HepG2 (cell line): ENCODE data around the gene RHOV. TPM values are rescaled to one million over a fixed set of nuclear protein-coding genes. Genes with fewer than 3 reads are reported as not detected.

Source experiments
- AGO1 ChIP-seq: fragments of 200-400 bp; formaldehyde crosslinking; IDR thresholded peaks from 2 replicates; pipeline ENCODE4 v1.6.1; 2017; ENCODE audit warnings: mild to moderate bottlenecking, low read depth, low read length, moderate library complexity; ENCODE audit not compliant: poor library complexity, severe bottlenecking
- BRD4 ChIP-seq: sonication (generic); formaldehyde crosslinking; IDR thresholded peaks from 2 replicates; pipeline ENCODE4 v1.4.0; 2020; ENCODE audit warnings: missing genetic modification reagents
- CC2D1A ChIP-seq: sonication (generic); formaldehyde crosslinking; IDR thresholded peaks from 2 replicates; pipeline ENCODE4 v1.8.1; 2023; ENCODE audit warnings: mild to moderate bottlenecking, missing genetic modification reagents
- EEA1 ChIP-seq: sonication (generic); formaldehyde crosslinking; IDR thresholded peaks from 2 replicates; pipeline ENCODE4 v1.5.1; 2020; ENCODE audit warnings: mild to moderate bottlenecking, missing genetic modification reagents, borderline replicate concordance
- HOXA5 ChIP-seq: sonication (generic); formaldehyde crosslinking; IDR thresholded peaks from 2 replicates; pipeline ENCODE4 v1.4.0; 2020; ENCODE audit warnings: missing genetic modification reagents
- KDM1A ChIP-seq: IDR thresholded peaks from 2 replicates; pipeline ENCODE4 v1.6.1; 2016; ENCODE audit warnings: missing compliant biosample characterization
- MAFK ChIP-seq, 2 experiments: IDR thresholded peaks in 1 of 2; conservative IDR thresholded peaks in 1 of 2; 2 replicates each; pipeline ENCODE4 v1.6.1; 2011; ENCODE audit warnings: improper control_type of control experiment in 2 of 2, low read length in 2 of 2
- MBNL3 ChIP-seq: fragments of 250-450 bp; sonication (Bioruptor Pico); conservative IDR thresholded peaks from 2 replicates; pipeline ENCODE4 v1.8.0; 2022; ENCODE audit warnings: mild to moderate bottlenecking, inconsistent platforms
- PLRG1 ChIP-seq: fragments of 450-650 bp; conservative IDR thresholded peaks from 2 replicates; pipeline ENCODE4 v1.6.1; 2016
- REPIN1 ChIP-seq: sonication (generic); formaldehyde crosslinking; IDR thresholded peaks from 2 replicates; pipeline ENCODE4 v1.8.0; 2022; ENCODE audit warnings: missing genetic modification reagents, low read depth, mild to moderate bottlenecking, borderline replicate concordance
- TBX2 ChIP-seq: sonication (generic); formaldehyde crosslinking; IDR thresholded peaks from 2 replicates; pipeline ENCODE4 v1.5.0; 2020; ENCODE audit warnings: missing genetic modification reagents, mild to moderate bottlenecking, borderline replicate concordance
- ZBTB7B ChIP-seq: sonication (generic); formaldehyde crosslinking; IDR thresholded peaks from 2 replicates; pipeline ENCODE4 v1.4.0; 2020; ENCODE audit warnings: missing genetic modification reagents
- ZNF24 ChIP-seq: fragments of 450-650 bp; IDR thresholded peaks from 2 replicates; pipeline ENCODE4 v1.6.1; 2017; ENCODE audit warnings: antibody characterized with exemption, mild to moderate bottlenecking
- ZNF34 ChIP-seq: sonication (generic); formaldehyde crosslinking; IDR thresholded peaks from 2 replicates; pipeline ENCODE4 v1.4.0; 2020; ENCODE audit warnings: mild to moderate bottlenecking, missing genetic modification reagents, borderline replicate concordance
- ZNF556 ChIP-seq: sonication (generic); formaldehyde crosslinking; IDR thresholded peaks from 2 replicates; pipeline ENCODE4 v1.4.0; 2020; ENCODE audit warnings: mild to moderate bottlenecking, missing genetic modification reagents, borderline replicate concordance
- ZNF616 ChIP-seq: sonication (generic); formaldehyde crosslinking; IDR thresholded peaks from 2 replicates; pipeline ENCODE4 v1.5.0; 2020; ENCODE audit warnings: low read depth, mild to moderate bottlenecking, missing genetic modification reagents
- polyA plus RNA-seq, 8 experiments: library from polyadenylated mRNA; depleted of rRNA in 3 of 8; stranded (reverse) in 7 of 8; unstranded in 1 of 8; fragments of >200 nt; fragmentation: Illumina TruSeq in 4 of 8; extraction: Trizol in 4 of 8; gene quantifications; 2 replicates each; pipeline versions ENCODE4 v1.2.1 to v1.2.3, GENCODE V29; 2011 to 2016; ENCODE audit warnings: low read depth in 4 of 8, missing spikeins in 1 of 8, mixed read lengths in 1 of 8; ENCODE audit not compliant: insufficient read depth in 1 of 8
- total RNA-seq, 5 experiments: library from RNA; depleted of rRNA; stranded (reverse); fragments of >200 nt; fragmentation: Illumina TruSeq; extraction: Trizol; gene quantifications; 2 replicates each; pipeline ENCODE4 v1.2.3, GENCODE V29; 2016; ENCODE audit warnings: low read depth in 1 of 5
- TF ChIP-seq, protein P1 (sequence below): sonication (generic); formaldehyde crosslinking; IDR thresholded peaks from 2 replicates; pipeline ENCODE4 v1.4.0; 2020; ENCODE audit warnings: mild to moderate bottlenecking, low read depth, missing genetic modification reagents
- TF ChIP-seq, protein P2 (sequence below): sonication (generic); formaldehyde crosslinking; conservative IDR thresholded peaks from 2 replicates; pipeline ENCODE4 v1.8.0; 2022; ENCODE audit warnings: missing genetic modification reagents
- TF ChIP-seq, protein P3 (sequence below): sonication (generic); formaldehyde crosslinking; IDR thresholded peaks from 2 replicates; pipeline ENCODE4 v1.9.0; 2021; ENCODE audit warnings: missing genetic modification reagents, borderline replicate concordance
- TF ChIP-seq, protein P4 (sequence below): conservative IDR thresholded peaks from 2 replicates; pipeline ENCODE4 v1.6.1; 2018; ENCODE audit warnings: missing genetic modification reagents
- TF ChIP-seq, protein P5 (sequence below): sonication (generic); formaldehyde crosslinking; IDR thresholded peaks from 2 replicates; pipeline ENCODE4 v1.5.1; 2020; ENCODE audit warnings: missing genetic modification reagents, mild to moderate bottlenecking, borderline replicate concordance

Gene RHOV
- total and polyA plus RNA-seq, 2 of the 13 experiments (the other 11 are each of a cell fraction or from before 2014, with no cell fraction given): 0.17 to 0.18 TPM

DNA sequence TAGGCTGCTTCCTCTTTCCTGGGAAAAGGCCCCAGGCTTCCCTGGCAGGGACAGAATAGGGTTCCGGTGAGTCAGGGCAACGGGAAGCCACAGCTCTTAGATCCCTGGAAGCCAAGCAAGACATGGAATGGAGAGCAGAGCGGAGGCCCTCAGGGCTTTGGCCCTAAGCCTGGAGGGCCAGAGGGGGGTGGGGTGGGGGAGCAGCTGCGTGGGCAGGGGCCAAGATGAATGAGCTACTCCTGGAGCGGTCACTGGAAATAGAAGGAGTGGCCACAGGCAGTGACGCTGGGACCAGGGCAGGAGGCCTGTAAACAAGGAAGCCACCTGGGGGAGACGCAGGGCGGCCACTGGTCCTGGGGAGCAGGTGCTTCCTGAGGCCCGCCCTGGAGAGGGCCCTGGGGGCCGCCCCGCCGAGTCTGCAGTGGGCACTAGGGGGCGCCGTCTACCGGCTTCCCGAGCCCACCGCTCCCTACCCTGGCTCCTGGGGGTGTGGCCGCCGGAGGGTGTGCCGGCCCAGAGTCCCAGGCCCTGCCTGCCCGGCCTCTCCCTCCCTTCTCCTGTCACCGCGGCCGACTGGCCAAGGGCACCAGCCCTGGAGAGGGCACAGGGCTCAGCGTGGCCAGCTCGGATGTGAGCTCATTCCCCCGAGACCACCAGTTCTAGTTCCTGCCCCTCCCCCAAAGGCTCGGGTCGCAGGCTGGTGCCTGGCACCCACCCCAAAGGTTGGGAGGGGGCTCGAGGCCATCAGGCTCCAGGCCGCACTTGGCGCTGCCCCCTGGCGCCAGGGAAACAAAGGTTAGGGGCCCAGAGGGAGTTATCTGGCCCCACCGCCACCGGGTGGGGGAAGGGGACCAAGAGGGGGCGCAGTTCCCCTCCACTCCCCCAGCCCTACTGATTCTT, 32.3 kb upstream of the RHOV start (continued):
- TF ChIP-seq, protein P1, sequence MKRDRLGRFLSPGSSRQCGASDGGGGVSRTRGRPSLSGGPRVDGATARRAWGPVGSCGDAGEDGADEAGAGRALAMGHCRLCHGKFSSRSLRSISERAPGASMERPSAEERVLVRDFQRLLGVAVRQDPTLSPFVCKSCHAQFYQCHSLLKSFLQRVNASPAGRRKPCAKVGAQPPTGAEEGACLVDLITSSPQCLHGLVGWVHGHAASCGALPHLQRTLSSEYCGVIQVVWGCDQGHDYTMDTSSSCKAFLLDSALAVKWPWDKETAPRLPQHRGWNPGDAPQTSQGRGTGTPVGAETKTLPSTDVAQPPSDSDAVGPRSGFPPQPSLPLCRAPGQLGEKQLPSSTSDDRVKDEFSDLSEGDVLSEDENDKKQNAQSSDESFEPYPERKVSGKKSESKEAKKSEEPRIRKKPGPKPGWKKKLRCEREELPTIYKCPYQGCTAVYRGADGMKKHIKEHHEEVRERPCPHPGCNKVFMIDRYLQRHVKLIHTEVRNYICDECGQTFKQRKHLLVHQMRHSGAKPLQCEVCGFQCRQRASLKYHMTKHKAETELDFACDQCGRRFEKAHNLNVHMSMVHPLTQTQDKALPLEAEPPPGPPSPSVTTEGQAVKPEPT (CRISPR knock-in tag): no peak
- TF ChIP-seq, protein P2, sequence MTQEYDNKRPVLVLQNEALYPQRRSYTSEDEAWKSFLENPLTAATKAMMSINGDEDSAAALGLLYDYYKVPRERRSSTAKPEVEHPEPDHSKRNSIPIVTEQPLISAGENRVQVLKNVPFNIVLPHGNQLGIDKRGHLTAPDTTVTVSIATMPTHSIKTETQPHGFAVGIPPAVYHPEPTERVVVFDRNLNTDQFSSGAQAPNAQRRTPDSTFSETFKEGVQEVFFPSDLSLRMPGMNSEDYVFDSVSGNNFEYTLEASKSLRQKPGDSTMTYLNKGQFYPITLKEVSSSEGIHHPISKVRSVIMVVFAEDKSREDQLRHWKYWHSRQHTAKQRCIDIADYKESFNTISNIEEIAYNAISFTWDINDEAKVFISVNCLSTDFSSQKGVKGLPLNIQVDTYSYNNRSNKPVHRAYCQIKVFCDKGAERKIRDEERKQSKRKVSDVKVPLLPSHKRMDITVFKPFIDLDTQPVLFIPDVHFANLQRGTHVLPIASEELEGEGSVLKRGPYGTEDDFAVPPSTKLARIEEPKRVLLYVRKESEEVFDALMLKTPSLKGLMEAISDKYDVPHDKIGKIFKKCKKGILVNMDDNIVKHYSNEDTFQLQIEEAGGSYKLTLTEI (CRISPR knock-in tag): no peak
- no peak; the same call in 1 of the 2 replicates for TF ChIP-seq ZBTB7B
- TF ChIP-seq, protein P3, sequence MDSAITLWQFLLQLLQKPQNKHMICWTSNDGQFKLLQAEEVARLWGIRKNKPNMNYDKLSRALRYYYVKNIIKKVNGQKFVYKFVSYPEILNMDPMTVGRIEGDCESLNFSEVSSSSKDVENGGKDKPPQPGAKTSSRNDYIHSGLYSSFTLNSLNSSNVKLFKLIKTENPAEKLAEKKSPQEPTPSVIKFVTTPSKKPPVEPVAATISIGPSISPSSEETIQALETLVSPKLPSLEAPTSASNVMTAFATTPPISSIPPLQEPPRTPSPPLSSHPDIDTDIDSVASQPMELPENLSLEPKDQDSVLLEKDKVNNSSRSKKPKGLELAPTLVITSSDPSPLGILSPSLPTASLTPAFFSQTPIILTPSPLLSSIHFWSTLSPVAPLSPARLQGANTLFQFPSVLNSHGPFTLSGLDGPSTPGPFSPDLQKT (CRISPR knock-in tag): no peak
- peak; percentile 76 for TF ChIP-seq HOXA5
- TF ChIP-seq CC2D1A (CRISPR knock-in tag): no peak
- TF ChIP-seq ZNF616 (CRISPR knock-in tag): no peak
- no peak; the same call in 1 of the 2 replicates for TF ChIP-seq BRD4 (CRISPR knock-in tag)
- no peak for TF ChIP-seq PLRG1
- TF ChIP-seq EEA1 (CRISPR knock-in tag): no peak
- TF ChIP-seq REPIN1 (CRISPR knock-in tag): no peak; the same call in 1 of the 2 replicates
- no peak for TF ChIP-seq MBNL3 (CRISPR knock-in tag)
- TF ChIP-seq, protein P4, sequence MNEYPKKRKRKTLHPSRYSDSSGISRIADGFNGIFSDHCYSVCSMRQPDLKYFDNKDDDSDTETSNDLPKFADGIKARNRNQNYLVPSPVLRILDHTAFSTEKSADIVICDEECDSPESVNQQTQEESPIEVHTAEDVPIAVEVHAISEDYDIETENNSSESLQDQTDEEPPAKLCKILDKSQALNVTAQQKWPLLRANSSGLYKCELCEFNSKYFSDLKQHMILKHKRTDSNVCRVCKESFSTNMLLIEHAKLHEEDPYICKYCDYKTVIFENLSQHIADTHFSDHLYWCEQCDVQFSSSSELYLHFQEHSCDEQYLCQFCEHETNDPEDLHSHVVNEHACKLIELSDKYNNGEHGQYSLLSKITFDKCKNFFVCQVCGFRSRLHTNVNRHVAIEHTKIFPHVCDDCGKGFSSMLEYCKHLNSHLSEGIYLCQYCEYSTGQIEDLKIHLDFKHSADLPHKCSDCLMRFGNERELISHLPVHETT (CRISPR knock-in tag): no peak
- TF ChIP-seq TBX2: peak; percentile 81
- TF ChIP-seq, protein P5, sequence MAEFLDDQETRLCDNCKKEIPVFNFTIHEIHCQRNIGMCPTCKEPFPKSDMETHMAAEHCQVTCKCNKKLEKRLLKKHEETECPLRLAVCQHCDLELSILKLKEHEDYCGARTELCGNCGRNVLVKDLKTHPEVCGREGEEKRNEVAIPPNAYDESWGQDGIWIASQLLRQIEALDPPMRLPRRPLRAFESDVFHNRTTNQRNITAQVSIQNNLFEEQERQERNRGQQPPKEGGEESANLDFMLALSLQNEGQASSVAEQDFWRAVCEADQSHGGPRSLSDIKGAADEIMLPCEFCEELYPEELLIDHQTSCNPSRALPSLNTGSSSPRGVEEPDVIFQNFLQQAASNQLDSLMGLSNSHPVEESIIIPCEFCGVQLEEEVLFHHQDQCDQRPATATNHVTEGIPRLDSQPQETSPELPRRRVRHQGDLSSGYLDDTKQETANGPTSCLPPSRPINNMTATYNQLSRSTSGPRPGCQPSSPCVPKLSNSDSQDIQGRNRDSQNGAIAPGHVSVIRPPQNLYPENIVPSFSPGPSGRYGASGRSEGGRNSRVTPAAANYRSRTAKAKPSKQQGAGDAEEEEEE: 0 out of 2 replicates have a peak, but pooled peaks have one; percentile 63
- TF ChIP-seq MAFK (conservative IDR thresholded peaks at IDR 0.05 in 1 of 2, IDR thresholded peaks at IDR 0.05 in 1 of 2; ENCODE audit: low read length in 2 of 2): no peak
- TF ChIP-seq KDM1A (CRISPR knock-in tag): no peak
- no peak for TF ChIP-seq ZNF34 (CRISPR knock-in tag)
- no peak for TF ChIP-seq ZNF24
- peak; percentile 58 for TF ChIP-seq AGO1
- TF ChIP-seq ZNF556: no peak
